Measurements from ENCODE around the gene CD300H. TPM values are rescaled to one million over a fixed set of nuclear protein-coding genes. Genes with fewer than 3 reads are reported as not detected.

CD300H gene
- total RNA-seq, 1 experiment from 2014 or later, result not detected

GRCh38 chr17:74527756-74528155 lies 39.6 kb downstream of the CD300H start (continued):
- TF ChIP-seq YY1 (IDR thresholded peaks at IDR 0.05; ENCODE audit: extremely low read depth, insufficient replicate concordance, low read depth, low read length), result no peak

GRCh38 chr17:74527081-74527480 lies 40.2 kb downstream of the CD300H start:
- BruUV-seq (replicated peaks), result no TSS peak
- no peaks in the 10 kb centered on the region for H3K9me2 ChIP-seq (ENCODE audit: insufficient read depth)
- DNase-seq (ENCODE audit: low read depth, low spot score) (no peak), ATAC-seq (no peak)
- H4K20me1 ChIP-seq (ENCODE audit: insufficient read depth), result no peaks in the 10 kb centered on the region
- H2AFZ ChIP-seq (ENCODE audit: low read depth, low read length, poor library complexity, severe bottlenecking), result no peak overlapping the region
- H3K4me2 ChIP-seq (ENCODE audit: low read length), result no peak overlapping the region
- TF ChIP-seq EZH2phosphoT487 (IDR thresholded peaks at IDR 0.05; ENCODE audit: borderline replicate concordance), result no peak
- no peak for TF ChIP-seq POLR2AphosphoS5 (IDR thresholded peaks at IDR 0.05; ENCODE audit: low read depth, low read length)
- TF ChIP-seq ZFX (IDR thresholded peaks at IDR 0.05), result no peak
- TF ChIP-seq ZBTB33 (IDR thresholded peaks at IDR 0.05; ENCODE audit: extremely low read depth, insufficient replicate concordance, low read length), result no peak
- TF ChIP-seq YY1 (IDR thresholded peaks at IDR 0.05; ENCODE audit: extremely low read depth, insufficient replicate concordance, low read depth, low read length), result no peak
- no peak for TF ChIP-seq RAD21 (IDR thresholded peaks at IDR 0.05; ENCODE audit: low read depth)
- H3K79me2 ChIP-seq (ENCODE audit: insufficient read depth, low read length), result no peaks in the 10 kb centered on the region
- H3K36me3 ChIP-seq (ENCODE audit: control insufficient read depth in 1 of 2, insufficient read depth in 2 of 2, low read length in 2 of 2), result no peaks in the 10 kb centered on the region
- intact Hi-C loops (cut with micrococcal nuclease), result no loop called here
- ChIA-PET RAD21 (ENCODE audit: low non-redundant PET in 1 of 2, low total read pairs in 2 of 2, uncharacterized antibody in 2 of 2, unreplicated experiment in 2 of 2) (no interaction called here), CTCF (interaction anchor here (0.6 to 1.4 kb wide), 3 partner anchors 39 to 159 kb away, joined by 3 read pairs; no protein-coding TSS in a partner anchor), POLR2A (interaction anchor here (1.3 kb wide), 1 partner anchor 42 kb away, joined by 3 read pairs; no protein-coding TSS in a partner anchor)
- no peaks in the 10 kb centered on the region for H3K4me1 ChIP-seq (ENCODE audit: control insufficient read depth in 1 of 2, insufficient read depth in 2 of 2, low read length in 2 of 2)
- H3K4me3 ChIP-seq (replicated peaks in 1 of 2; ENCODE audit: low read depth in 1 of 2, low read length in 2 of 2), result no peak overlapping the region
- H3K27me3 ChIP-seq (ENCODE audit: insufficient read depth, low read length), result peaks cover 75% of the 10 kb centered on the region
- no peak overlapping the region for H3K9ac ChIP-seq (ENCODE audit: low read length)
- H3K9me3 ChIP-seq (ENCODE audit: control insufficient read depth in 1 of 2, insufficient read depth in 1 of 2, low read depth in 1 of 2, low read length in 2 of 2), result no peaks in the 10 kb centered on the region
- no peak overlapping the region for H3K27ac ChIP-seq (ENCODE audit: low read depth, low read length)

Data from HCT116 (cell line).